ENCODE measurements around the gene KRT85.
A peak's percentile ranks its signal among the peaks of the same experiment; 100 is the strongest.

Gene KRT85

DNA sequence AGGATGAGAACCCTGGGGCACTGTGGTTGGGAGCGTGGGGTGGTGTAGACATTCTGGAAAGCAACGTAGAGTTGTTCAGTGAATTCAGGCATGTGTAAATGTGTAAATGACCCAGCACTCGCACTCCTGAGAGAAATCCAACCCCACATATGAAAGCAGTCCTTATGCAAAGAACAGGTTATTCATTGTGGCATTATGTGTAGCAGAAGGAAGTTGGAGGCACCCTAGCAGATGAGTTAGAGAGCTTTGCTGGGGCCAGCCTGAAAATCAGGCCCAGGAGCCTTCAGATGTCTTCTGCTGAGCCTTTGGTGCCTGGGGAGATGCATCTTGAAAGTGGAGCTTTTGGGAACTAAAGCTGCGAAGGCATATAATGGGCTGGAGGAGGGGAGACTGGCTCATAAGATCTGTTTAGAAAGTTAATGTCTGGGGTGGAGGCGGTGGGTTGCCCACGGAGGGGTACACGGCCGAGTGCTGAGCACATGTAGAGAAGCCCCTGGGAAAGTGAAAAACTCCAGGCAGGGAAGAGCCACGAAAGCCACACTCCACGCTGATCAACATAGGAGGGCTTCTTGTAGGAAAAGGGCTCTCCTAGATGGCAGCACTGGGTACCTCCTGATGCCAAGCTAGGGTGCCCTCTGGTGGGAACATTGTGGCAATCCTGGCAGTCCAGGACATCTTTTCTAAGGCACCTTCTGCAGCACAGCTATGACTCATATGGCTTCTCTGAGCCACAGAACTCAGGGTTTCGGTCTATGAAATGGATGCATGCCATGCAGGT is 40.0 kb downstream of the KRT85 start:
- FAIRE-seq (peak; percentile 96), DNase-seq (ENCODE audit: insufficient read length, low spot score) (peak; percentile 69)
- TF ChIP-seq POU2F2 (IDR thresholded peaks at IDR 0.05; ENCODE audit: low read depth, low read length) (no peak), TAF1 (IDR thresholded peaks at IDR 0.05; ENCODE audit: low read depth, low read length) (no peak), POLR2AphosphoS5 (IDR thresholded peaks at IDR 0.05; ENCODE audit: low read depth, low read length) (no peak), POLR2A (IDR thresholded peaks at IDR 0.05; ENCODE audit: low read depth, low read length) (no peak), SPI1 (IDR thresholded peaks at IDR 0.05; ENCODE audit: low read depth, low read length) (no peak)

DNA sequence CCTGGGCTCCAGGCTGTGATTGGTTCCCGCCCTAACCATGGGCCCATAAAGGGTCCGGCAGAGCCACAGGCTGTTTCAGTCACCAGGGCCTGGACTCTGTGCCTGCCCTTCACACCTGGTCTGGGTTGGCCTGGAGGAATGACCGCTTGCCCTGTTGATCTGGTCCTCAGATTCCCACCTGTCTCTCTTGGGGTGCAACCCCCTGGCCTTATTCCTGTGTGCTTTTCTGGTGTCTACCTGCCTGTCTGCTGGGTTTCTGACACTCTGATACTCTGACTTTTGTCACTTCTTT is 43.2 kb downstream of the KRT85 start:
- FAIRE-seq (no peak), DNase-seq (ENCODE audit: insufficient read length, low spot score) (no peak)
- no peak for TF ChIP-seq TAF1 (IDR thresholded peaks at IDR 0.05; ENCODE audit: low read depth, low read length)
- no peak for TF ChIP-seq POLR2AphosphoS5 (IDR thresholded peaks at IDR 0.05; ENCODE audit: low read depth, low read length)
- TF ChIP-seq SPI1 (IDR thresholded peaks at IDR 0.05; ENCODE audit: low read depth, low read length): no peak
- TF ChIP-seq POU2F2 (IDR thresholded peaks at IDR 0.05; ENCODE audit: low read depth, low read length): no peak
- no peak for TF ChIP-seq POLR2A (IDR thresholded peaks at IDR 0.05; ENCODE audit: low read depth, low read length)
- no peak for TF ChIP-seq PAX5 (IDR thresholded peaks at IDR 0.05; ENCODE audit: insufficient read depth, low read length, severe bottlenecking)

DNA sequence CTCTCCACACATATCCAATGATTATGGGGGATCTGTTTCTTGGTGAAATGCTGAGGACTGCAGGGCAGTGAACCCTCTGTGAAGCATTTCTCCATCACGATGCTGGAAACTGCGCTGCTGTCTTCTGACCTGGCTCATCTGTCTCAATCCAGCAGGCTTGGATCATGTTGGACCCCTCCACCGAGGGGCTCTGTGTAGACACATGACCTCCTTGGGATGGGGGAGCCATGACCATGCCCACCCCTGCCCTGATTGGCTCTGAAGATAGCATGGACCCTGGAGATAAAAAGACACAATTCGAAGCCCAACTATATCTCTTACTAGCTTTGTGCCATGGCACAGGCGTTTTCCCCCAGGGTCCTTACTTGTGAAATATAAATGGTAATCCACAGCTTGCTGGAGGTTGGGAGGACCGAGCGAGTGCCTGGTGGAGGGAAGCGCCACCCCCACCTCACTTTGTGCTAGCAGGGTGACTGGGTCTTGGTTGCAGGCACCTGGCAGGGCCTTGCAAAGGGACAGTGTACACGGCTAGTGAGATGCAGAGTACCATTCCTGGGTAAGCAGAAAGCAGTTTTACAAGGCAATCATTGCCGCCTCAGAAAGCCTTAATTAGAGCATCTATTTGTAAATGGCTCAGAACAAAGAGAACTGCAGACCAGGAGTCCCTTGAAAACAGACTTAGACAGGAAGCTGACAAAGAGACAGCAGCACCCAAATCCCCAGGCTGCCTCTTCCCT is 43.7 kb downstream of the KRT85 start:
- TF ChIP-seq POLR2A (IDR thresholded peaks at IDR 0.05; ENCODE audit: low read depth, low read length) (no peak), POU2F2 (IDR thresholded peaks at IDR 0.05; ENCODE audit: low read depth, low read length) (no peak), POLR2AphosphoS5 (IDR thresholded peaks at IDR 0.05; ENCODE audit: low read depth, low read length) (no peak), PAX5 (IDR thresholded peaks at IDR 0.05; ENCODE audit: insufficient read depth, low read length, severe bottlenecking) (no peak), SPI1 (IDR thresholded peaks at IDR 0.05; ENCODE audit: low read depth, low read length) (no peak), TAF1 (IDR thresholded peaks at IDR 0.05; ENCODE audit: low read depth, low read length) (no peak)
- FAIRE-seq (no peak), DNase-seq (ENCODE audit: insufficient read length, low spot score) (no peak)

DNA sequence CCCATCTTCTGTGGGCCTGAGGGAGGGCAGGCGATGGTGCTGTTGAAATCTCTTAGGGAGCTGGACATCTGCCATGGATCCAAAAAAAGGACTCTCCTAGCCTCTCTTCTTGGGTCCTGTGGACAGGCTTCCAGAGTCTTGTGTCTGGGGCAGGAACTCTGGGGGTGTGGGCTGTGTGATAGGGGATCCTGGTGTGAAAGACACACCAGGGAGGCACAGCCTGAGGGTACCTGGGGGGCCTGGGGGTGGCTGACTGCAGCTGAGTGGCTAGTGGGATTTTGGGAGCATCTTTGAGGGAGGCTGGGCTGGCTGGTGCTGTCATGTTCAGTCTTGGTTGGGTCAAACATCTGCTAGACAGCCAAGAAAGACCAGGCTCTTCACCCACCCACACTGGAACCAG is 44.3 kb downstream of the KRT85 start:
- DNase-seq (ENCODE audit: insufficient read length, low spot score): no peak
- TF ChIP-seq TAF1 (IDR thresholded peaks at IDR 0.05; ENCODE audit: low read depth, low read length) (no peak), SPI1 (IDR thresholded peaks at IDR 0.05; ENCODE audit: low read depth, low read length) (no peak)
- FAIRE-seq: no peak

DNA sequence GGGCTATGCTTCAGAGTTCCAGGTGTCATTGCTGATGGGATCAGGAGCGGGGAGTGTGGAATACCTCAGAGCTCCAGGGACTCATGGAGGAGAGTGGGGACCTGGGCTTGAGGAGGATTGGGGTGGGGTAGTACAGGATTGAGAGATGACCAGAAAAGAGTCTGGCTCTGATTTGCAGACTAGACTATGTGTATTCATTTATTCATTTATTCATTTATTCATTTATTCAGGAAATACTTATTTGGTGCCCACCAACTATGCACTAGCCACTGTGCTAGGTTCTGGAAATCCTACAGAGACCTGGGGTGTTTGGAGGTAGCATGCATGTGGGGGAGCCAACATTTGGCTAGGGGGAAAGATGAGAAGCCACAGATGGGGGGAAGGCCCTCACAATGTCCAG is 45.2 kb downstream of the KRT85 start:
- no peak for FAIRE-seq
- TF ChIP-seq POLR2A (IDR thresholded peaks at IDR 0.05; ENCODE audit: low read depth, low read length) (no peak), TAF1 (IDR thresholded peaks at IDR 0.05; ENCODE audit: low read depth, low read length) (no peak), PAX5 (IDR thresholded peaks at IDR 0.05; ENCODE audit: insufficient read depth, low read length, severe bottlenecking) (no peak)
- DNase-seq (ENCODE audit: insufficient read length, low spot score): no peak

DNA sequence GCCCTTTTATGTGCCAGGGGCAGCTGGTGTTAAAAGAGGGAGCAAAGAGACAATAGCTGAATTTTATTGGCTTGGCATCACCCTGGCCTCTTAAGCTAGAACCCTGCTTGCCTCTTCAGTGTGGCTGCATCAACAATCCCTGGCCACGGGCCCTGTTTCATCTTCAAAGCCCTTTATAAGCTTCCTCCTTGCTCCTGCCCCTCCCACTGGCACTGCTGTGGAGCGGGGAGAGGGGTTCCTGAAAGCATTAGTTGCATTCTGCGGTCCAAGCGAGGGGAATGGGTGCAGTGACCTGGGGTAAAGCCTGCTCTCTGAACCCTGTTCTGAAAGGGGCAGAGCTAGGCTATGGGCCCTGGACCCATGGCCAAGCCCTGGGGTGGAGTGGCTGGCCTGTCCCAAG is 45.9 kb downstream of the KRT85 start:
- no peak for FAIRE-seq
- DNase-seq (ENCODE audit: insufficient read length, low spot score): no peak
- TF ChIP-seq TAF1 (IDR thresholded peaks at IDR 0.05; ENCODE audit: low read depth, low read length) (no peak), POLR2A (IDR thresholded peaks at IDR 0.05; ENCODE audit: low read depth, low read length) (no peak), PAX5 (IDR thresholded peaks at IDR 0.05; ENCODE audit: insufficient read depth, low read length, severe bottlenecking) (no peak), SPI1 (IDR thresholded peaks at IDR 0.05; ENCODE audit: low read depth, low read length) (no peak), POU2F2 (IDR thresholded peaks at IDR 0.05; ENCODE audit: low read depth, low read length) (no peak), POLR2AphosphoS5 (IDR thresholded peaks at IDR 0.05; ENCODE audit: low read depth, low read length) (no peak)

DNA sequence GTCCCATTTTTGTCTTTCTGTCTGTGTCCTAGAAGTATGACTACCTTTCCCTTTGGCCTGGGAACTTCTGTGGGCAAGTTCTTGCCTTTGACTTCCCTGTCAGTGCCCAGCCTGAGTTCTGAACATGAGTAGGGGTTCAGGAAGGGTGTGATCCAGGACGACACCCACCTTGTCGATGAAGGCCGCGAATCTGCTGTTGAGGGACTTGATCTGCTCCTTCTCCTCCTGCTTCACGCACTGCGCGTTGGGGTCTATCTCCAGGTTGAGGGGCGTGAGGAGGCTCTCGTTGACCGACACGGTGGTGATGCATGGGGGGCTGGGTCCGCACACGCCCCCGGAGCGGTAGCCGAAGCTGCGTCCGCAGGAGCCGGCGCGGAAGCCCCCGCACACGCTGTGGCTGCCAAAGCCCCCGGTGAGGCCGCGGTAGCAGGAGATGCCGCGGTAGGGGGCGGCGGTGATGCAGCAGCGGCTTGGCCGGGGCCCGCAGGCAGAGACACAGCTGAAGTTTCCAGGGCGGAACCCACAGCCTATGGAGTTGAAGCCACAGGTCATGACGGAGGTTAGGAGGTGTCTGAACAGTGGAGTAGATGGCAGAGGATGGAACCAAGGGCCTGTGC is 46.4 kb downstream of the KRT85 start, which contains the start of gene KRT83:
TSS of gene KRT83 (minus strand) at position 615 of the 617 bp plus-strand sequence. CDS start at position 552, 63 bp downstream.
- no peak for DNase-seq (ENCODE audit: insufficient read length, low spot score)
- no peak for FAIRE-seq
- TF ChIP-seq POLR2A (IDR thresholded peaks at IDR 0.05; ENCODE audit: low read depth, low read length): no peak
- no peak for TF ChIP-seq POLR2AphosphoS5 (IDR thresholded peaks at IDR 0.05; ENCODE audit: low read depth, low read length)
- no peak for TF ChIP-seq PAX5 (IDR thresholded peaks at IDR 0.05; ENCODE audit: insufficient read depth, low read length, severe bottlenecking)
- TF ChIP-seq SPI1 (IDR thresholded peaks at IDR 0.05; ENCODE audit: low read depth, low read length): no peak
- no peak for TF ChIP-seq TAF1 (IDR thresholded peaks at IDR 0.05; ENCODE audit: low read depth, low read length)
- no peak for TF ChIP-seq POU2F2 (IDR thresholded peaks at IDR 0.05; ENCODE audit: low read depth, low read length)

DNA sequence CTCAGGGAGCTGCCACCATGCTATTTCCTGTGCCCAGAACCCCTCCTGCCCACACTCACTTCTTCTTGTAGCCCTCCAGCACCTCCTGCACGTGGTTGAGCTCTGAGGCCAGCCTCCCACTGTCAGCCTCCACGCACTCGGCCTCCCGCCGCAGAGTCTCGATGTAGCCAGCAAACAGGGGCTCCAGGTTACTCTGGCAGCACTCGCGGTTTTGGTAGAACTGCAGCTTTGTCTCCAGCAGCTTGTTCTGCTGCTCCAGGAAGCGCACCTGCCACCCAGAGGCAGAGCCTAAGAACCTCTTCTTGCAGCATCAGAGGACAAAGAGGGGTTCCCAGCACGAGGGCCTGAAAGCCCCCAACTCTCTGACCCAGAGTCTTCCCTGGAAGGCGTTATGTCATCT is 48.2 kb downstream of the KRT85 start:
- DNase-seq (ENCODE audit: insufficient read length, low spot score) (no peak), FAIRE-seq (no peak)
- TF ChIP-seq POU2F2 (IDR thresholded peaks at IDR 0.05; ENCODE audit: low read depth, low read length) (no peak), PAX5 (IDR thresholded peaks at IDR 0.05; ENCODE audit: insufficient read depth, low read length, severe bottlenecking) (no peak), TAF1 (IDR thresholded peaks at IDR 0.05; ENCODE audit: low read depth, low read length) (no peak), SPI1 (IDR thresholded peaks at IDR 0.05; ENCODE audit: low read depth, low read length) (no peak), POLR2AphosphoS5 (IDR thresholded peaks at IDR 0.05; ENCODE audit: low read depth, low read length) (no peak), POLR2A (IDR thresholded peaks at IDR 0.05; ENCODE audit: low read depth, low read length) (no peak)

DNA sequence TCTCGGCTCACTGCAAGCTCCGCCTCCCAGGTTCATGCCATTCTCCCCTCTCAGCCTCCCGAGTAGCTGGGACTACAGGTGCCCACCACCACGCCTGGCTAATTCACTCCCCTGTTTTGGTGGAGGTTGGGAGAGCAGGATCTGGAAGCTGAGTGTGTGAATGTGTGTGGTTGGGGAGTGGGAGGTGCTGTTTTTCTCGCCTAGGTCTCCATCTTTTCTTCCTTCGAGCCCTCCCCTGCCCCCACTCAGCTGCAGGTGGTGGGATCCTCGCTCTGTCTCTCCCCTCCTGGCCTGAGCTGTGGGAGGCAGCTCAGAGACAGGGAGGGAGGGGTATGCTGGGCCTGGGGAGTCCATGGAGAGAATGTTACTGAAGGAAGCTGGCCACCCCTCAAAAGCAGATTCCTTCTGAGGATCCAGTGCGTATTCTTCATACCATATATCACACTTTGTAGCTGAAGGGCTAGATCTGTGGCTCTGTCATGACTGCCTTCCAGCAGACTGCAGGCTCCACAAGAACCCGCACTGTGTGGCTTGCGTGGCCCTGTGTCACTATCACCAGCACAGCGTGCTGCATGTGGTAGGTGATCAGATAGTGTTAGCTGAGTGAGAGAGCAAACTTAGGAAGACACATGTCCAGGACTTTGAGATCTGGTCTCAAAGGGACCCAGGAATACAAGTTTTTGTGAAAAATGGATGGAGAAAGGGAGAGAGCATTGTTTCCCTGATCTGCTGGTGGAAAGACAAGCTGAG is 48.9 kb downstream of the KRT85 start:
- no peak for FAIRE-seq

More for the DNA sequence above, 48.9 kb downstream of the KRT85 start:
- TF ChIP-seq SPI1 (IDR thresholded peaks at IDR 0.05; ENCODE audit: low read depth, low read length) (no peak), POU2F2 (IDR thresholded peaks at IDR 0.05; ENCODE audit: low read depth, low read length) (no peak), PAX5 (IDR thresholded peaks at IDR 0.05; ENCODE audit: insufficient read depth, low read length, severe bottlenecking) (no peak), POLR2A (IDR thresholded peaks at IDR 0.05; ENCODE audit: low read depth, low read length) (no peak)
- no peak for DNase-seq (ENCODE audit: insufficient read length, low spot score)
